GM23338 (cell line): Measurements from ENCODE around the gene KBTBD12. TPM values are rescaled to one million over a fixed set of nuclear protein-coding genes. Genes with fewer than 3 reads are reported as not detected.
"Not testable (repeated sequence)": the region's sequence is repeated elsewhere in the genome, so short reads cannot be mapped to it uniquely, and the experiment has no call there.

Experiments used
- ATAC-seq: fragments of 200-7000 bp; cut with Tn5 transposase; 3 replicates; pipeline ENCODE4 v1.9.1; 2020
- DNase-seq: peaks from one replicate; pipeline ENCODE4 v3.0.0-alpha.2; 2015; ENCODE audit warnings: low spot score
- H2AFZ ChIP-seq: fragments of 200-600 bp; sonication (generic); 2 replicates; pipeline ENCODE4 v1.8.0; 2016; ENCODE audit warnings: antibody characterized with exemption, mild to moderate bottlenecking, moderate library complexity
- H3F3A ChIP-seq: fragments of 200-600 bp; sonication (generic); replicated peaks from 2 replicates; pipeline ENCODE4 v1.8.0; 2017; ENCODE audit warnings: antibody characterized with exemption, mixed run types, low read depth
- H3K27ac ChIP-seq: fragments of 200-600 bp; sonication (generic); 2 replicates; pipeline ENCODE4 v1.6.1; 2016; ENCODE audit warnings: low read depth
- H3K27me3 ChIP-seq: fragments of 200-600 bp; sonication (generic); 2 replicates; pipeline ENCODE4 v1.8.0; 2016; ENCODE audit warnings: mild to moderate bottlenecking, mixed run types, moderate library complexity; ENCODE audit not compliant: insufficient read depth
- H3K36me3 ChIP-seq: fragments of 200-600 bp; sonication (generic); 2 replicates; pipeline ENCODE4 v1.8.0; 2016; ENCODE audit warnings: mild to moderate bottlenecking; ENCODE audit not compliant: insufficient read depth
- H3K4me1 ChIP-seq: fragments of 200-600 bp; sonication (generic); 2 replicates; pipeline ENCODE4 v1.8.0; 2016; ENCODE audit warnings: mild to moderate bottlenecking, moderate library complexity; ENCODE audit not compliant: insufficient read depth
- H3K4me2 ChIP-seq: fragments of 200-600 bp; sonication (generic); 2 replicates; pipeline ENCODE4 v1.7.1; 2017; ENCODE audit warnings: mixed run types
- H3K4me3 ChIP-seq: fragments of 200-600 bp; sonication (generic); 2 replicates; pipeline ENCODE4 v1.6.1; 2016; ENCODE audit warnings: mixed run types
- H3K79me2 ChIP-seq: fragments of 200-600 bp; sonication (generic); replicated peaks from 2 replicates; pipeline ENCODE4 v1.8.0; 2017; ENCODE audit warnings: mild to moderate bottlenecking; ENCODE audit not compliant: insufficient read depth
- H3K9me2 ChIP-seq: fragments of 200-600 bp; sonication (generic); 2 replicates; pipeline ENCODE4 v1.8.0; 2017; ENCODE audit not compliant: insufficient read depth
- H4K20me1 ChIP-seq: fragments of 200-600 bp; sonication (generic); replicated peaks from 2 replicates; pipeline ENCODE4 v1.8.0; 2017; ENCODE audit warnings: mild to moderate bottlenecking; ENCODE audit not compliant: insufficient read depth
- H3K27ac Mint-ChIP-seq: 2 replicates; pipeline ENCODE4 v1.8.0; 2020; ENCODE audit warnings: inconsistent platforms, mild to moderate bottlenecking, moderate library complexity, mixed read lengths
- H3K27me3 Mint-ChIP-seq: 3 replicates; pipeline ENCODE4 v1.8.0; 2022; ENCODE audit warnings: low read depth, mild to moderate bottlenecking, moderate library complexity, mixed read lengths, inconsistent platforms; ENCODE audit not compliant: insufficient read depth, poor library complexity
- H3K36me3 Mint-ChIP-seq: 3 replicates; pipeline ENCODE4 v1.8.0; 2021; ENCODE audit warnings: low read depth, mild to moderate bottlenecking, inconsistent platforms, moderate library complexity, mixed read lengths
- H3K4me1 Mint-ChIP-seq: 3 replicates; pipeline ENCODE4 v1.8.0; 2020; ENCODE audit warnings: mild to moderate bottlenecking, inconsistent platforms, mixed read lengths
- H3K4me3 Mint-ChIP-seq: 3 replicates; pipeline ENCODE4 v1.8.0; 2021; ENCODE audit warnings: moderate library complexity, mild to moderate bottlenecking, inconsistent platforms, mixed read lengths
- H3K9me3 Mint-ChIP-seq: 3 replicates; pipeline ENCODE4 v1.8.0; 2020; ENCODE audit warnings: moderate library complexity, mild to moderate bottlenecking, inconsistent platforms, mixed read lengths
- CREB1 ChIP-seq: fragments of 250-450 bp; sonication (Bioruptor Pico); IDR thresholded peaks from 2 replicates; pipeline ENCODE4 v1.5.0; 2020; ENCODE audit warnings: low read depth, mild to moderate bottlenecking, moderate library complexity
- EZH2 ChIP-seq: fragments of 200-600 bp; sonication (generic); IDR thresholded peaks from one replicate; pipeline ENCODE4 v1.8.0; 2017; ENCODE audit warnings: antibody characterized with exemption, mild to moderate bottlenecking, low read depth; ENCODE audit not compliant: unreplicated experiment
- JUNB ChIP-seq: IDR thresholded peaks from one replicate; pipeline ENCODE4 v1.6.1; 2016; ENCODE audit warnings: antibody characterized with exemption; ENCODE audit not compliant: unreplicated experiment
- ZNF114 ChIP-seq: fragments of 250-450 bp; sonication (Bioruptor Pico); IDR thresholded peaks from 2 replicates; pipeline ENCODE4 v1.5.0; 2020; ENCODE audit warnings: mild to moderate bottlenecking, moderate library complexity
- ZNF331 ChIP-seq: fragments of 250-450 bp; sonication (Bioruptor Pico); IDR thresholded peaks from 2 replicates; pipeline ENCODE4 v1.5.0; 2020; ENCODE audit warnings: low read depth, mild to moderate bottlenecking, moderate library complexity
- polyA plus RNA-seq: library from polyadenylated mRNA; unstranded; fragments of >200 nt; fragmentation: Nextera tagmentation; extraction: Ambion mirVana; gene quantifications from 2 replicates; pipeline ENCODE4 v1.2.1, GENCODE V29; 2016
- total RNA-seq: library from RNA; depleted of rRNA; stranded (reverse); fragments of >200 nt; shearing (Covaris generic); gene quantifications from 2 replicates; pipeline ENCODE4 v1.2.3, GENCODE V29; 2014
- TF ChIP-seq, protein P1 (sequence below): IDR thresholded peaks from 2 replicates; pipeline ENCODE4 v1.6.1; 2016; ENCODE audit warnings: antibody characterized with exemption
- TF ChIP-seq, protein P2 (sequence below): fragments of 250-450 bp; sonication (Bioruptor Pico); IDR thresholded peaks from 2 replicates; pipeline ENCODE4 v1.5.0; 2020; ENCODE audit warnings: mild to moderate bottlenecking, moderate library complexity
- TF ChIP-seq, protein P3 (sequence below): IDR thresholded peaks from one replicate; pipeline ENCODE4 v1.6.1; 2018; ENCODE audit warnings: antibody characterized with exemption; ENCODE audit not compliant: unreplicated experiment
- TF ChIP-seq, protein P4 (sequence below), 2 experiments: fragments of 200-600 bp in 1 of 2; sonication (generic) in 1 of 2; conservative IDR thresholded peaks; 2 replicates each; pipeline versions ENCODE4 v1.5.1 to v1.6.1; 2016 to 2017; ENCODE audit warnings: antibody characterized with exemption in 2 of 2, low read depth in 2 of 2, mild to moderate bottlenecking in 2 of 2, moderate library complexity in 1 of 2

KBTBD12 gene
- total and polyA plus RNA-seq, 2 experiments from 2014 or later: 0.53 to 0.69 TPM

DNA sequence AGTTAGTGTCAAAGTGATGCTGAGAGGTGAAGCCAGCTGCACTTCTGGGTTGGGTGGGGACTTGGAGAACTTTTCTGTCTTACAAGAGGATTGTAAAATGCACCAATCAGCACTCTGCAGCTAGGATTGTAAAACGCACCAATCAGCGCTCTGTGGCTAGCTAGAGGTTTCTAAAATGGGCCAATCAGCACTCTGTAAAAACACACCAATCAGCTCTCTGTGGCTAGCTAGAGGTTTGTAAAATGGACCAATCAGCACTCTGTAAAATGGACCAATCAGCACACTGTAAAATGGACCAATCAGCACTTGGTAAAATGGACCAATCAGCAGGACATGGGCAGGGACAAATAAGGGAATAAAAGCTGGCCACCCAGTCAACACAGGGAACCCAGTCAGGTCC lies 1.2 kb upstream of the KBTBD12 start:
- not testable (repeated sequence) for DNase-seq, H4K20me1 ChIP-seq, H3K4me2 ChIP-seq, H3K4me3 Mint-ChIP-seq, H3K36me3 ChIP-seq, H3K4me1 Mint-ChIP-seq, H3K27ac Mint-ChIP-seq, H3K27ac ChIP-seq, ATAC-seq, H3F3A ChIP-seq, H3K9me2 ChIP-seq, H2AFZ ChIP-seq, H3K4me1 ChIP-seq, H3K4me3 ChIP-seq, H3K79me2 ChIP-seq
- Mint-ChIP-seq H3K27me3 (peaks cover 48% of the 10 kb centered on the region), H3K9me3 (peaks cover 20% of the 10 kb centered on the region), H3K36me3 (peaks cover 11% of the 10 kb centered on the region)
- peaks cover 58% of the 10 kb centered on the region for H3K27me3 ChIP-seq

DNA sequence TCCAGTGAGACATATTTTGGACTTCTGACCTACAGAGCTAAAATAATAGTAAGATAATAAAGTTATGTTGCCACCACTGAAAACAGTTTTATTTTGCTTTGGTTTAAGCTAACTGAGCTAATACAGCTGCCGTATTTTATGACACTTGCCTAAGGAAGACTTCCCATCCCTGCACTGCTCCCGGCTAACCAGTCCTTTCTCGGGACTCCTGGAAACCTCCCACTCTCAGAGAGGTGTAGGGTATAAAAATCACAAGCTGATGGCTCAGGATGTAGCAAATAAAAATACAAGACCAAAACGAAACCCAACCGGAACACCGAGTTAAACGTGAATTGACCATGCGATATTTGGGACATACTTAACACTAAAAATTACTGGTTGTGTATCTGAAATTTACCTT lies 448 bp upstream of the KBTBD12 start:
- H3K27ac ChIP-seq: no peak overlapping the region
- H3K79me2 ChIP-seq: no peaks in the 10 kb centered on the region
- DNase-seq (no peak), ATAC-seq (no peak)
- peaks cover 11% of the 10 kb centered on the region for H3K36me3 Mint-ChIP-seq
- no peaks in the 10 kb centered on the region for H3F3A ChIP-seq
- H3K4me3 Mint-ChIP-seq: peak overlapping the region; percentile 65
- H2AFZ ChIP-seq: peak overlapping the region; percentile 99
- H3K4me1 ChIP-seq: no peaks in the 10 kb centered on the region
- no peaks in the 10 kb centered on the region for H4K20me1 ChIP-seq
- peaks cover 58% of the 10 kb centered on the region for H3K27me3 ChIP-seq
- peaks cover 3% of the 10 kb centered on the region; the same call in 2 of the 3 replicates for H3K4me1 Mint-ChIP-seq
- peaks cover 44% of the 10 kb centered on the region for H3K27me3 Mint-ChIP-seq
- no peak overlapping the region for H3K27ac Mint-ChIP-seq
- H3K9me3 Mint-ChIP-seq: peaks cover 20% of the 10 kb centered on the region
- H3K4me3 ChIP-seq: peak overlapping the region; percentile 57
- H3K36me3 ChIP-seq: peaks cover 6% of the 10 kb centered on the region; the same call in 1 of the 2 replicates
- peak overlapping the region; percentile 84 for H3K4me2 ChIP-seq
- peaks cover 5% of the 10 kb centered on the region; the same call in 1 of the 2 replicates for H3K9me2 ChIP-seq
- TF ChIP-seq CREB1 (CRISPR knock-in tag): no peak
- TF ChIP-seq ZNF114 (CRISPR knock-in tag): no peak
- TF ChIP-seq JUNB: no peak
- TF ChIP-seq, protein P1, sequence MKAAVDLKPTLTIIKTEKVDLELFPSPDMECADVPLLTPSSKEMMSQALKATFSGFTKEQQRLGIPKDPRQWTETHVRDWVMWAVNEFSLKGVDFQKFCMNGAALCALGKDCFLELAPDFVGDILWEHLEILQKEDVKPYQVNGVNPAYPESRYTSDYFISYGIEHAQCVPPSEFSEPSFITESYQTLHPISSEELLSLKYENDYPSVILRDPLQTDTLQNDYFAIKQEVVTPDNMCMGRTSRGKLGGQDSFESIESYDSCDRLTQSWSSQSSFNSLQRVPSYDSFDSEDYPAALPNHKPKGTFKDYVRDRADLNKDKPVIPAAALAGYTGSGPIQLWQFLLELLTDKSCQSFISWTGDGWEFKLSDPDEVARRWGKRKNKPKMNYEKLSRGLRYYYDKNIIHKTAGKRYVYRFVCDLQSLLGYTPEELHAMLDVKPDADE: no peak
- no peak for TF ChIP-seq EZH2
- TF ChIP-seq, protein P2, sequence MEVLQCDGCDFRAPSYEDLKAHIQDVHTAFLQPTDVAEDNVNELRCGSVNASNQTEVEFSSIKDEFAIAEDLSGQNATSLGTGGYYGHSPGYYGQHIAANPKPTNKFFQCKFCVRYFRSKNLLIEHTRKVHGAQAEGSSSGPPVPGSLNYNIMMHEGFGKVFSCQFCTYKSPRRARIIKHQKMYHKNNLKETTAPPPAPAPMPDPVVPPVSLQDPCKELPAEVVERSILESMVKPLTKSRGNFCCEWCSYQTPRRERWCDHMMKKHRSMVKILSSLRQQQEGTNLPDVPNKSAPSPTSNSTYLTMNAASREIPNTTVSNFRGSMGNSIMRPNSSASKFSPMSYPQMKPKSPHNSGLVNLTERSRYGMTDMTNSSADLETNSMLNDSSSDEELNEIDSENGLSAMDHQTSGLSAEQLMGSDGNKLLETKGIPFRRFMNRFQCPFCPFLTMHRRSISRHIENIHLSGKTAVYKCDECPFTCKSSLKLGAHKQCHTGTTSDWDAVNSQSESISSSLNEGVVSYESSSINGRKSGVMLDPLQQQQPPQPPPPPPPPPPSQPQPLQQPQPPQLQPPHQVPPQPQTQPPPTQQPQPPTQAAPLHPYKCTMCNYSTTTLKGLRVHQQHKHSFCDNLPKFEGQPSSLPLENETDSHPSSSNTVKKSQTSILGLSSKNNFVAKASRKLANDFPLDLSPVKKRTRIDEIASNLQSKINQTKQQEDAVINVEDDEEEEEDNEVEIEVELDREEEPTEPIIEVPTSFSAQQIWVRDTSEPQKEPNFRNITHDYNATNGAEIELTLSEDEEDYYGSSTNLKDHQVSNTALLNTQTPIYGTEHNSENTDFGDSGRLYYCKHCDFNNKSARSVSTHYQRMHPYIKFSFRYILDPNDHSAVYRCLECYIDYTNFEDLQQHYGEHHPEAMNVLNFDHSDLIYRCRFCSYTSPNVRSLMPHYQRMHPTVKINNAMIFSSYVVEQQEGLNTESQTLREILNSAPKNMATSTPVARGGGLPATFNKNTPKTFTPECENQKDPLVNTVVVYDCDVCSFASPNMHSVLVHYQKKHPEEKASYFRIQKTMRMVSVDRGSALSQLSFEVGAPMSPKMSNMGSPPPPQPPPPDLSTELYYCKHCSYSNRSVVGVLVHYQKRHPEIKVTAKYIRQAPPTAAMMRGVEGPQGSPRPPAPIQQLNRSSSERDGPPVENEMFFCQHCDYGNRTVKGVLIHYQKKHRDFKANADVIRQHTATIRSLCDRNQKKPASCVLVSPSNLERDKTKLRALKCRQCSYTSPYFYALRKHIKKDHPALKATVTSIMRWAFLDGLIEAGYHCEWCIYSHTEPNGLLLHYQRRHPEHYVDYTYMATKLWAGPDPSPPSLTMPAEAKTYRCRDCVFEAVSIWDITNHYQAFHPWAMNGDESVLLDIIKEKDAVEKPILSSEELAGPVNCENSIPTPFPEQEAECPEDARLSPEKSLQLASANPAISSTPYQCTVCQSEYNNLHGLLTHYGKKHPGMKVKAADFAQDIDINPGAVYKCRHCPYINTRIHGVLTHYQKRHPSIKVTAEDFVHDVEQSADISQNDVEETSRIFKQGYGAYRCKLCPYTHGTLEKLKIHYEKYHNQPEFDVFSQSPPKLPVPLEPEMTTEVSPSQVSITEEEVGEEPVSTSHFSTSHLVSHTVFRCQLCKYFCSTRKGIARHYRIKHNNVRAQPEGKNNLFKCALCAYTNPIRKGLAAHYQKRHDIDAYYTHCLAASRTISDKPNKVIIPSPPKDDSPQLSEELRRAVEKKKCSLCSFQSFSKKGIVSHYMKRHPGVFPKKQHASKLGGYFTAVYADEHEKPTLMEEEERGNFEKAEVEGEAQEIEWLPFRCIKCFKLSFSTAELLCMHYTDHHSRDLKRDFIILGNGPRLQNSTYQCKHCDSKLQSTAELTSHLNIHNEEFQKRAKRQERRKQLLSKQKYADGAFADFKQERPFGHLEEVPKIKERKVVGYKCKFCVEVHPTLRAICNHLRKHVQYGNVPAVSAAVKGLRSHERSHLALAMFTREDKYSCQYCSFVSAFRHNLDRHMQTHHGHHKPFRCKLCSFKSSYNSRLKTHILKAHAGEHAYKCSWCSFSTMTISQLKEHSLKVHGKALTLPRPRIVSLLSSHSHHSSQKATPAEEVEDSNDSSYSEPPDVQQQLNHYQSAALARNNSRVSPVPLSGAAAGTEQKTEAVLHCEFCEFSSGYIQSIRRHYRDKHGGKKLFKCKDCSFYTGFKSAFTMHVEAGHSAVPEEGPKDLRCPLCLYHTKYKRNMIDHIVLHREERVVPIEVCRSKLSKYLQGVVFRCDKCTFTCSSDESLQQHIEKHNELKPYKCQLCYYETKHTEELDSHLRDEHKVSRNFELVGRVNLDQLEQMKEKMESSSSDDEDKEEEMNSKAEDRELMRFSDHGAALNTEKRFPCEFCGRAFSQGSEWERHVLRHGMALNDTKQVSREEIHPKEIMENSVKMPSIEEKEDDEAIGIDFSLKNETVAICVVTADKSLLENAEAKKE: no peak
- TF ChIP-seq, protein P3, sequence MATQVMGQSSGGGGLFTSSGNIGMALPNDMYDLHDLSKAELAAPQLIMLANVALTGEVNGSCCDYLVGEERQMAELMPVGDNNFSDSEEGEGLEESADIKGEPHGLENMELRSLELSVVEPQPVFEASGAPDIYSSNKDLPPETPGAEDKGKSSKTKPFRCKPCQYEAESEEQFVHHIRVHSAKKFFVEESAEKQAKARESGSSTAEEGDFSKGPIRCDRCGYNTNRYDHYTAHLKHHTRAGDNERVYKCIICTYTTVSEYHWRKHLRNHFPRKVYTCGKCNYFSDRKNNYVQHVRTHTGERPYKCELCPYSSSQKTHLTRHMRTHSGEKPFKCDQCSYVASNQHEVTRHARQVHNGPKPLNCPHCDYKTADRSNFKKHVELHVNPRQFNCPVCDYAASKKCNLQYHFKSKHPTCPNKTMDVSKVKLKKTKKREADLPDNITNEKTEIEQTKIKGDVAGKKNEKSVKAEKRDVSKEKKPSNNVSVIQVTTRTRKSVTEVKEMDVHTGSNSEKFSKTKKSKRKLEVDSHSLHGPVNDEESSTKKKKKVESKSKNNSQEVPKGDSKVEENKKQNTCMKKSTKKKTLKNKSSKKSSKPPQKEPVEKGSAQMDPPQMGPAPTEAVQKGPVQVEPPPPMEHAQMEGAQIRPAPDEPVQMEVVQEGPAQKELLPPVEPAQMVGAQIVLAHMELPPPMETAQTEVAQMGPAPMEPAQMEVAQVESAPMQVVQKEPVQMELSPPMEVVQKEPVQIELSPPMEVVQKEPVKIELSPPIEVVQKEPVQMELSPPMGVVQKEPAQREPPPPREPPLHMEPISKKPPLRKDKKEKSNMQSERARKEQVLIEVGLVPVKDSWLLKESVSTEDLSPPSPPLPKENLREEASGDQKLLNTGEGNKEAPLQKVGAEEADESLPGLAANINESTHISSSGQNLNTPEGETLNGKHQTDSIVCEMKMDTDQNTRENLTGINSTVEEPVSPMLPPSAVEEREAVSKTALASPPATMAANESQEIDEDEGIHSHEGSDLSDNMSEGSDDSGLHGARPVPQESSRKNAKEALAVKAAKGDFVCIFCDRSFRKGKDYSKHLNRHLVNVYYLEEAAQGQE: no peak
- TF ChIP-seq, protein P4, sequence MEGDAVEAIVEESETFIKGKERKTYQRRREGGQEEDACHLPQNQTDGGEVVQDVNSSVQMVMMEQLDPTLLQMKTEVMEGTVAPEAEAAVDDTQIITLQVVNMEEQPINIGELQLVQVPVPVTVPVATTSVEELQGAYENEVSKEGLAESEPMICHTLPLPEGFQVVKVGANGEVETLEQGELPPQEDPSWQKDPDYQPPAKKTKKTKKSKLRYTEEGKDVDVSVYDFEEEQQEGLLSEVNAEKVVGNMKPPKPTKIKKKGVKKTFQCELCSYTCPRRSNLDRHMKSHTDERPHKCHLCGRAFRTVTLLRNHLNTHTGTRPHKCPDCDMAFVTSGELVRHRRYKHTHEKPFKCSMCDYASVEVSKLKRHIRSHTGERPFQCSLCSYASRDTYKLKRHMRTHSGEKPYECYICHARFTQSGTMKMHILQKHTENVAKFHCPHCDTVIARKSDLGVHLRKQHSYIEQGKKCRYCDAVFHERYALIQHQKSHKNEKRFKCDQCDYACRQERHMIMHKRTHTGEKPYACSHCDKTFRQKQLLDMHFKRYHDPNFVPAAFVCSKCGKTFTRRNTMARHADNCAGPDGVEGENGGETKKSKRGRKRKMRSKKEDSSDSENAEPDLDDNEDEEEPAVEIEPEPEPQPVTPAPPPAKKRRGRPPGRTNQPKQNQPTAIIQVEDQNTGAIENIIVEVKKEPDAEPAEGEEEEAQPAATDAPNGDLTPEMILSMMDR (conservative IDR thresholded peaks at IDR 0.05; ENCODE audit: low read depth in 2 of 2): no peak
- TF ChIP-seq ZNF331 (CRISPR knock-in tag): no peak
